Naive thymus-derived CD4-positive, alpha-beta T cell (primary cell): ENCODE measurements around the gene TUBB4B. TPM values are rescaled to one million over a fixed set of nuclear protein-coding genes. Genes with fewer than 3 reads are reported as not detected.

Source experiments
- ATAC-seq: fragments of 150-1000 bp; cut with Tn5 transposase; 2 replicates; pipeline ENCODE4 v1.10.0; 2021; ENCODE audit warnings: mild to moderate bottlenecking, moderate library complexity
- CTCF ChIA-PET: fragments of 350-600 bp; sonication (Branson Sonifier 250); formaldehyde crosslinking; loops from one replicate; lab custom pipeline; 2021; ENCODE audit warnings: antibody characterized with exemption; lab: Charles Lee
- POLR2A ChIA-PET: fragments of 350-600 bp; sonication (Branson Sonifier 250); formaldehyde crosslinking; loops from one replicate; lab custom pipeline; 2021; ENCODE audit warnings: antibody characterized with exemption, inconsistent platforms; lab: Charles Lee
- DNase-seq, 9 donors: peaks; one replicate each; pipeline versions ENCODE4 v3.0.0 to v3.0.0-alpha.2; 2020 to 2022; ENCODE audit warnings: mixed read lengths in 1 of 9
- H3K27ac ChIP-seq: one replicate; pipeline ENCODE4 v1.7.0; 2013; ENCODE audit warnings: mild to moderate bottlenecking, low read depth, low read length, moderate library complexity
- H3K27me3 ChIP-seq, 2 donors: one replicate each; pipeline ENCODE4 v1.7.0; 2013; ENCODE audit warnings: low read length in 2 of 2, mild to moderate bottlenecking in 2 of 2, moderate library complexity in 2 of 2; ENCODE audit not compliant: control insufficient read depth in 2 of 2, insufficient read depth in 2 of 2
- H3K36me3 ChIP-seq, 3 experiments: 1 replicate in 2 of 3; 2 replicates in 1 of 3; pipeline ENCODE4 v1.7.0; 2013; ENCODE audit warnings: low read length in 3 of 3, mild to moderate bottlenecking in 3 of 3, moderate library complexity in 1 of 3; ENCODE audit not compliant: insufficient read depth in 3 of 3, control insufficient read depth in 2 of 3
- H3K4me1 ChIP-seq, 2 donors: one replicate each; pipeline ENCODE4 v1.7.0; 2013; ENCODE audit warnings: low read length in 2 of 2, mild to moderate bottlenecking in 2 of 2, moderate library complexity in 1 of 2; ENCODE audit not compliant: control insufficient read depth in 2 of 2, insufficient read depth in 2 of 2
- H3K4me3 ChIP-seq: 2 replicates; pipeline ENCODE4 v1.7.0; 2013; ENCODE audit warnings: mild to moderate bottlenecking, low read length
- H3K9me3 ChIP-seq, 3 experiments: 1 replicate in 2 of 3; 2 replicates in 1 of 3; pipeline ENCODE4 v1.7.0; 2013; ENCODE audit warnings: low read length in 3 of 3; ENCODE audit not compliant: control insufficient read depth in 2 of 3
- H3K27ac Mint-ChIP-seq, 9 donors: one replicate each; pipeline ENCODE4 v1.8.0; 2020 to 2022; ENCODE audit warnings: mixed read lengths in 9 of 9, mild to moderate bottlenecking in 8 of 9, moderate library complexity in 5 of 9, inconsistent platforms in 2 of 9
- H3K27me3 Mint-ChIP-seq, 5 donors: one replicate each; pipeline ENCODE4 v1.8.0; 2021 to 2022; ENCODE audit warnings: mixed read lengths in 5 of 5, mild to moderate bottlenecking in 1 of 5
- H3K36me3 Mint-ChIP-seq, 5 donors: one replicate each; pipeline ENCODE4 v1.8.0; 2020 to 2022; ENCODE audit warnings: mixed read lengths in 5 of 5, mild to moderate bottlenecking in 3 of 5, inconsistent platforms in 1 of 5
- H3K4me1 Mint-ChIP-seq, 7 donors: one replicate each; pipeline ENCODE4 v1.8.0; 2020 to 2022; ENCODE audit warnings: mixed read lengths in 7 of 7, mild to moderate bottlenecking in 3 of 7, inconsistent platforms in 1 of 7
- H3K4me3 Mint-ChIP-seq, 10 donors: one replicate each; pipeline ENCODE4 v1.8.0; 2020 to 2022; ENCODE audit warnings: mild to moderate bottlenecking in 10 of 10, mixed read lengths in 10 of 10, moderate library complexity in 6 of 10, inconsistent platforms in 2 of 10
- H3K9me3 Mint-ChIP-seq, 11 donors: one replicate each; pipeline ENCODE4 v1.8.0; 2020 to 2022; ENCODE audit warnings: mixed read lengths in 11 of 11, mild to moderate bottlenecking in 4 of 11, inconsistent platforms in 1 of 11, moderate library complexity in 1 of 11
- intact Hi-C, 2 donors: fragments of 100-400 bp; cut with micrococcal nuclease; formaldehyde crosslinking; loops; one replicate each; pipeline ENCODE4 v1.15.1; 2023
- polyA plus RNA-seq, 2 donors: library from polyadenylated mRNA; unstranded; fragments of 300-500 nt; fragmentation: Illumina TruSeq; gene quantifications; one replicate each; pipeline ENCODE4 v1.2.3, GENCODE V29; 2021
- total RNA-seq, 6 experiments: library from RNA in 5 of 6; stranded (reverse) in 5 of 6; gene quantifications; 1 replicate in 5 of 6; 2 replicates in 1 of 6; pipeline ENCODE4 v1.2.3 and lab custom pipeline; 2021 to 2026

Gene TUBB4B
- total and polyA plus RNA-seq, 7 experiments from 2014 or later = 17.5 to 260 (median 80.4) TPM

DNA sequence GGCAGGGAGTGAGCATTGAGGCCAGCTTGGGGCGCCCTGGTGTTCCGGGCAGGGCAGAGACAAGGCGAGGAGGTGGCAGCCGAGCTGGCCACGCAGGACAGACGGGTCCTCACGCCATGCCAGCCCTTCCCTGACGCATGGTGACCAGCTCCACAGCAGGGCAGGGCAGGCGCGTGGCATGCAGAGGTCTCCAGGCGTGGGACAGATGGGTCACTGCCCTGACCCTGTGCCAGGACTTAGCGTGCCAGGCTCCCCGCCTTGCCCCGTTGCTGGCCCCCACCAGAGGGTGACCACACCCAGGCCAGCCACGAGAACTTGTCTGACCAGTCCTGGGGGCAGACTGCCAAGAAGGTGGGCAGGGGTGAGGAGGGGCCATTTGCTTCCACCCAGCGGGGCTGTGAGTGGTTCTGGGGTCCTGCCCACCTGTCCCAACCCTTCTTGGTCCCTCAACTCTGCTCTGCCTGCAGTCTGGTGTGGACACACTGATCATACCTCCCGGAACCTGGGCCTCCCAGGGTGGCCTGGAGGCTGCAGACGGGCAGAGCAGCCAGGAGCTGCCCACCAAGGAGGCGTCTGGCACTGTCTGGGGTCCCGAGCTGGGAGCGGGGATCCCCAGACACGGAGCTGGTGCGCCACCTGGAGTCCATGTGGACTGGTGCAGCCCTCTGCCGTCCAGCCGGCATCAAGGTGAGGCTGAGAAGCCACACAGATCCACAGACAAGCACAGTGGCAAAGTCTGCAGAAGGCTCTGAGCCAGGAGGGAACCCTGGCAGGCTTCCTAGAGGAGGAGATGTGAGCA is 13.8 kb upstream of the TUBB4B start, which contains the start of gene RNF224:
Gene RNF224 (plus strand): TSS at position 449 of the 799 bp plus-strand sequence. CDS start 834 bp downstream, outside the sequence.
- ChIA-PET CTCF (interaction anchor here (0.6 to 2.3 kb wide), 13 partner anchors 10 to 181 kb away, joined by 3 to 13 read pairs (median 3); partner anchors contain the start of gene NPDC1), POLR2A (interaction anchor here (0.5 to 3.2 kb wide), 8 partner anchors 13 to 180 kb away, joined by 3 to 9 read pairs (median 3); partner anchors contain the start of genes ANAPC2, SSNA1 and TUBB4B)
- peaks cover 9 to 11% of the 10 kb centered on the region in 2 donors for H3K4me1 ChIP-seq
- H3K4me1 Mint-ChIP-seq = peaks cover 5 to 14% (median 6%) of the 10 kb centered on the region in 7 donors
- no peak within 1 kb of the TSS for H3K27ac ChIP-seq
- no peaks in the 10 kb centered on the region for H3K36me3 ChIP-seq
- H3K9me3 Mint-ChIP-seq = peaks cover 0 to 2% (median 0%) of the 10 kb centered on the region in 11 donors
- intact Hi-C loops = loop anchor here (1.0 to 10.0 kb wide), 7 partner anchors 27 to 282 kb away; partner anchors contain the start of genes ANAPC2 (in 1 of the 2), C8G (in 1 of the 2), FBXW5 (in 1 of the 2) and NPDC1 (in 1 of the 2)
- peak within 1 kb of the TSS in 5 of 9 donors; percentile 29 to 85 (median 49) for H3K27ac Mint-ChIP-seq
- no peaks in the 10 kb centered on the region for H3K27me3 ChIP-seq
- ATAC-seq (peak; percentile 46), DNase-seq (peak; percentile 64 to 82 (median 77))
- H3K27me3 Mint-ChIP-seq = peaks cover 0 to 7% (median 5%) of the 10 kb centered on the region in 5 donors
- no peaks in the 10 kb centered on the region for H3K36me3 Mint-ChIP-seq
- no peak within 1 kb of the TSS for H3K4me3 ChIP-seq
- no peaks in the 10 kb centered on the region for H3K9me3 ChIP-seq
- H3K4me3 Mint-ChIP-seq = peak within 1 kb of the TSS in 2 of 10 donors; percentile 24 to 44

DNA sequence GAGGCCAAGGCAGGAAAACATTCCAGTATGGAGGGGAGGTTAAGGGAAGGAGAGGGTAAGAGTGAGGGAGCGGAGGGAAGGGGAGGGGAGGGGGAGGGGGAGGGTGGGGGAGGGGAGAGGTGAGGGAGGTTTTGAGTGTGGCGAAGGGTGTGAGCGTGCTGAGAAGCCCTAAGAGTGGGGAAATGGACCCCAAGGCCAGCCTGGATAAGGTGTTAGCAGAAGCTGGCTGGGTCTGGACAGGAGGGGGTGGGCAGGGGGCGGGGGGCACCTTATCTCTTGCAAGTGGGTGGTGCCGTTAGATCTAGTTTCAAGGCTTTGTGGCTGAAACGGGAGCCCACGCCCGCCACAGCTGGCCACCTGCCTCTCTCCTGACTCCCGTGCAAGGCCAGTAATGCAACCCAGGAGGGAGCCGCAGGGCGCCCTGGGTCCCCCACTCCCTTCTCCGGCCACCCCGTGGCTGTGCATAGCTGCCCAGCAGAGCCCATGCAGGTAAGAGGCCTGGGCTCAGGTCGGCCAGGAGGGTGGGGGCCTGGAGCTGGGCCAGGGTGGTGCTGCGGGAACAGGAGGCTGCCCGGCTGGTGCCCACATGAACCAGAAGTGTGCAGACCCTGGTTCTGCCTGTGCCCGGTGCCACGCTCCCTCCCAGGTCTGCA is 13.1 kb upstream of the TUBB4B start:
- intact Hi-C loops = loop anchor here (1.0 to 10.0 kb wide), 7 partner anchors 28 to 283 kb away; partner anchors contain the start of genes ANAPC2 (in 1 of the 2), C8G (in 1 of the 2), FBXW5 (in 1 of the 2) and NPDC1 (in 1 of the 2)
- H3K27me3 Mint-ChIP-seq = peaks cover 0 to 7% (median 5%) of the 10 kb centered on the region in 5 donors
- ATAC-seq (no peak), DNase-seq (no peak)
- ChIA-PET CTCF (interaction anchor here (1.0 to 2.3 kb wide), 6 partner anchors 9 to 140 kb away, joined by 3 to 13 read pairs (median 6); no protein-coding TSS in a partner anchor), POLR2A (interaction anchor here (0.9 to 3.2 kb wide), 6 partner anchors 13 to 181 kb away, joined by 3 to 9 read pairs (median 6); partner anchors contain the start of genes ANAPC2, SSNA1 and TUBB4B)
- no peak overlapping the region for H3K4me3 ChIP-seq
- peak overlapping the region in 1 of 10 donors; percentile 24 for H3K4me3 Mint-ChIP-seq
- H3K27me3 ChIP-seq = no peaks in the 10 kb centered on the region
- peak overlapping the region in 5 of 9 donors; percentile 29 to 85 (median 49) for H3K27ac Mint-ChIP-seq
- H3K9me3 Mint-ChIP-seq = peaks cover 0 to 2% (median 0%) of the 10 kb centered on the region in 11 donors
- peaks cover 7 to 9% of the 10 kb centered on the region in 2 donors for H3K4me1 ChIP-seq
- peaks cover 5 to 11% (median 6%) of the 10 kb centered on the region in 7 donors for H3K4me1 Mint-ChIP-seq
- H3K9me3 ChIP-seq = no peaks in the 10 kb centered on the region
- no peaks in the 10 kb centered on the region for H3K36me3 ChIP-seq
- no peak overlapping the region for H3K27ac ChIP-seq
- no peaks in the 10 kb centered on the region for H3K36me3 Mint-ChIP-seq

DNA sequence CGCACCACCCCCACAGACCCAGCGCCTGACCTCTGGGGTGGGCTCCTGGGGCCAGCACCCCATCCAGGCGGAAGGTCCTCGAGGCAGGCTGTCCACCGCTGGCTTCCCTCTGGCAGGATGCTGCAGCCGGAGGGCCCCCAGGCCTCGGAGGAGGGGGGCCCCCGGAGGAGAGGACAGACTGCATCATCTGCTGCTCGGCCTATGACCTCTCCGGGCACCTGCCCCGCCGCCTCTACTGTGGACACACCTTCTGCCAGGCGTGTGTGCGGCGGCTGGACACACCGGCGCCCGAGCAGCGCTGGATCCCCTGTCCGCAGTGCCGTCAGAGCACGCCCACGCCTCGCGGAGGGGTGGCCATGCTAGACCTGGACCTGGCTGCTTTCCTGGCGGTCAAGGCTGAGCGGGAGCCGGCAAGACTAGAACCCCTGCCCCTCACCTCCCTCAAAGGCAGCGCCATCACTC is 12.6 kb upstream of the TUBB4B start:
- Histone ChIP-seq H3K4me3 (no peak overlapping the region), H3K27ac (no peak overlapping the region), H3K4me1 (peaks cover 5 to 9% of the 10 kb centered on the region in 2 donors), H3K9me3 (no peaks in the 10 kb centered on the region), H3K36me3 (no peaks in the 10 kb centered on the region), H3K27me3 (no peaks in the 10 kb centered on the region)
- peaks cover 5 to 10% (median 6%) of the 10 kb centered on the region in 7 donors for H3K4me1 Mint-ChIP-seq
- peaks cover 0 to 2% (median 0%) of the 10 kb centered on the region in 11 donors for H3K9me3 Mint-ChIP-seq
- ATAC-seq (no peak), DNase-seq (no peak)
- H3K27ac Mint-ChIP-seq = no peak overlapping the region
- ChIA-PET POLR2A (interaction anchor here (1.0 to 3.2 kb wide), 3 partner anchors 12 to 110 kb away, joined by 3 to 9 read pairs (median 9); partner anchors contain the start of genes ANAPC2, SSNA1 and TUBB4B), CTCF (interaction anchor here (1.4 to 2.3 kb wide), 2 partner anchors 8 to 106 kb away, joined by 4 to 13 read pairs; no protein-coding TSS in a partner anchor)
- H3K4me3 Mint-ChIP-seq = no peak overlapping the region
- no peaks in the 10 kb centered on the region for H3K36me3 Mint-ChIP-seq
- H3K27me3 Mint-ChIP-seq = peaks cover 0 to 7% (median 5%) of the 10 kb centered on the region in 5 donors
- intact Hi-C loops = loop anchor here in 1 of 2 donors (10.0 kb wide), 1 partner anchor 284 kb away; the partner anchor contains the start of genes C8G and FBXW5

DNA sequence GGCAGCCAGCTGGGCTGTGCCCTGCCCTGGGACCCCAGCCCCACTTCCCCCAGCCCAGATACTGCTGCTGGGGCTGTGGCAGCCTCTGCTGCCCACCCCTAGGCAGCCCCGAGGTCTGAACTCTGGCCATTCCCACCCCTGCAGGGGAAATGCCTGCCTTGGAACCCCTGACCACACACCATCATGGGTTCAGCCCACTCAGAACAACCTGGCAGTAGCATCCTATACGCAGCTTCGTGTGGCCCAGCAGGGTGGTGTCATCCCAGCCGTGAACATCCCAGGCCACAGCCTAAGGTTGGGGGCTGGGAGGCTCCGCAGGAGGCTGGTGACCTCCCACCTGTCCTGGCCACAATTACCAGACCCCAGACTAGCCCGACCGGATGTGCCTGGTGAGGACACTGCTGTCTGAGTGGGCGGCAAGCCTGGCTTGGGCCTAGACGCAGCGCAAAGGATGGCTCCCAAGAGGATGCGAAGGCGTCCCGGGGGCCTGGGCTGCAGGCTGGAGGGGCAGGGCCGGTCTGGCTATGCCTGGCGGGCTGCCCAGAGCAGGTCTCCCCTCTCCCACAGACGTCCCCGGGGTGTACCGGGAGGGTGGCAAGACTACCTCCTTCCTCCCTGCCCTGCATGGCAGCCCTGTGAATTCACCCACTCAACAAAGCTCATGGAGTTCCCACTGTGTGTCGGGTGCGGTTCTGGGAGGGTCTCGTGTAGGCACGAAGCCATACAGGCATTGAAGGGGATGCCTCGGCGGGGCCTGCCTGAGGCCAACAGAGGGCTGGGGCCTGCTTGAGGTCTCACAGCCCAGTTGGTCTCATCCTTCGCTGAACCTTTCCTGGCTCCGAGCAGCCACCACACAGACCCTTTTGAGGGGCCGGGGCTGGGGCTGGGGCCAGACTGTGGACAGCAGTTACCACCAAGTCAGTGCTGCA is 11.9 kb upstream of the TUBB4B start:
- Mint-ChIP-seq H3K4me1 (peaks cover 5 to 7% (median 5%) of the 10 kb centered on the region in 7 donors), H3K27me3 (peaks cover 0 to 7% (median 5%) of the 10 kb centered on the region in 5 donors), H3K36me3 (no peaks in the 10 kb centered on the region), H3K27ac (no peak overlapping the region), H3K9me3 (peaks cover 0 to 2% (median 0%) of the 10 kb centered on the region in 11 donors), H3K4me3 (no peak overlapping the region)
- Histone ChIP-seq H3K36me3 (no peaks in the 10 kb centered on the region), H3K9me3 (no peaks in the 10 kb centered on the region), H3K27ac (no peak overlapping the region), H3K4me1 (peaks cover 4 to 5% of the 10 kb centered on the region in 2 donors), H3K4me3 (no peak overlapping the region), H3K27me3 (no peaks in the 10 kb centered on the region)
- CTCF ChIA-PET = interaction anchor here (1.2 kb wide), 1 partner anchor 9 kb away, joined by 4 read pairs; no protein-coding TSS in a partner anchor
- no peak for DNase-seq
- no peak for ATAC-seq
- POLR2A ChIA-PET = no interaction called here
- intact Hi-C loops = loop anchor here in 1 of 2 donors (10.0 kb wide), 1 partner anchor 284 kb away; the partner anchor contains the start of genes C8G and FBXW5

DNA sequence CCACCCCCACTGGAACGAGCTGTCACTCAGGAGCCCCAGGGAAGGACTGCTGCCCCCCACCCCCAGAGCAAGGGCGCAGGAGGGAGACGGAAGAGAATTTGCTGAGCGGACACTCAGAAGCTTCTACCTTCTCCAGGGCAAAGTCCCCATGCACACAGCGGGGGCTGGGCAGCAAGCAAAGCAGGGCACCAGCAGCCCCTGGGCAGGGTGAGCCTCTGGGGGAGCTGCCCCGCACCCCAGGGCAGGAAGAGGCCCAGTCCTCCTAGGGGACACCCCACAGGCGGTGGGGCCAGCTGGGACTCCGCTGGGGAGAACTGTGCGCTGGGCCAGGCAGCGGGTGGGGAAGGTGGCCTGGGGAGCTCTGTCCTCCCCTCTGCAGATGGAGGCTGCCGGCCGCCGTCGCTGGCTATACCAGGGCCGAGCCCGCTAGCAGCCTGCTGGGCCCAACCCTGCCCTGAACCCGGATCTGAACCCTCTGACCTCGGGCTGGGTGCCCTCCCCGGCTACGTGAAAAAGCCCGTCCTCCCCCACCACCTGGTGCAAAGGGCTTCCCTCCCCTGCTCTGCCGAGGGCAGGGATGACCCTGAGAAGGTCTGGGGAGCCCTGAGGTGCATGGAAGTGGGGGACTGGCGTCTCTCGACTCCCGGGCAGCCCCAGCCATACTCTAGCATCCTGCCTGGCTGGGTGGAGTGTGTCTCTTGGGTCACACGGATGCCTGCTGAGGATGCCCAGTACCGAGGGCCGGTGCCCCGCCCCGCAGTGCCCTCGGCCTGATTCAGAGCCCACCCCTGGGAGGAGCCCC is 11.0 kb upstream of the TUBB4B start:
- H3K27ac ChIP-seq = no peak overlapping the region
- DNase-seq = no peak
- Mint-ChIP-seq H3K4me1 (peaks cover 5 to 7% (median 5%) of the 10 kb centered on the region in 7 donors), H3K36me3 (no peaks in the 10 kb centered on the region), H3K4me3 (no peak overlapping the region), H3K9me3 (peaks cover 0 to 2% (median 0%) of the 10 kb centered on the region in 11 donors), H3K27ac (no peak overlapping the region), H3K27me3 (peaks cover 0 to 11% (median 6%) of the 10 kb centered on the region in 5 donors)
- ATAC-seq = no peak
- no peaks in the 10 kb centered on the region for H3K9me3 ChIP-seq
- H3K36me3 ChIP-seq = no peaks in the 10 kb centered on the region
- CTCF ChIA-PET = interaction anchor here (1.2 kb wide), 1 partner anchor 8 kb away, joined by 4 read pairs; no protein-coding TSS in a partner anchor
- H3K27me3 ChIP-seq = no peaks in the 10 kb centered on the region
- no peak overlapping the region for H3K4me3 ChIP-seq
- POLR2A ChIA-PET = no interaction called here
- intact Hi-C loops = loop anchor here in 1 of 2 donors (10.0 kb wide), 1 partner anchor 285 kb away; the partner anchor contains the start of genes C8G and FBXW5
- H3K4me1 ChIP-seq = peaks cover 4 to 5% of the 10 kb centered on the region in 2 donors
